Vagina (tissue), 2 donors: ENCODE results near the gene MARCHF6.

Source experiments
- POLR2A ChIP-seq, 2 donors: fragments of 450-650 bp; IDR thresholded peaks; one replicate each; pipeline ENCODE4 v1.6.1; 2017; ENCODE audit warnings: antibody characterized with exemption in 2 of 2, mild to moderate bottlenecking in 2 of 2, moderate library complexity in 2 of 2
- POLR2AphosphoS5 ChIP-seq, 2 donors: sonication (generic); formaldehyde crosslinking; IDR thresholded peaks; one replicate each; pipeline ENCODE4 v1.9.0; 2017; ENCODE audit warnings: antibody characterized with exemption in 2 of 2, mild to moderate bottlenecking in 2 of 2, low read depth in 1 of 2; ENCODE audit not compliant: insufficient read depth in 1 of 2

DNA sequence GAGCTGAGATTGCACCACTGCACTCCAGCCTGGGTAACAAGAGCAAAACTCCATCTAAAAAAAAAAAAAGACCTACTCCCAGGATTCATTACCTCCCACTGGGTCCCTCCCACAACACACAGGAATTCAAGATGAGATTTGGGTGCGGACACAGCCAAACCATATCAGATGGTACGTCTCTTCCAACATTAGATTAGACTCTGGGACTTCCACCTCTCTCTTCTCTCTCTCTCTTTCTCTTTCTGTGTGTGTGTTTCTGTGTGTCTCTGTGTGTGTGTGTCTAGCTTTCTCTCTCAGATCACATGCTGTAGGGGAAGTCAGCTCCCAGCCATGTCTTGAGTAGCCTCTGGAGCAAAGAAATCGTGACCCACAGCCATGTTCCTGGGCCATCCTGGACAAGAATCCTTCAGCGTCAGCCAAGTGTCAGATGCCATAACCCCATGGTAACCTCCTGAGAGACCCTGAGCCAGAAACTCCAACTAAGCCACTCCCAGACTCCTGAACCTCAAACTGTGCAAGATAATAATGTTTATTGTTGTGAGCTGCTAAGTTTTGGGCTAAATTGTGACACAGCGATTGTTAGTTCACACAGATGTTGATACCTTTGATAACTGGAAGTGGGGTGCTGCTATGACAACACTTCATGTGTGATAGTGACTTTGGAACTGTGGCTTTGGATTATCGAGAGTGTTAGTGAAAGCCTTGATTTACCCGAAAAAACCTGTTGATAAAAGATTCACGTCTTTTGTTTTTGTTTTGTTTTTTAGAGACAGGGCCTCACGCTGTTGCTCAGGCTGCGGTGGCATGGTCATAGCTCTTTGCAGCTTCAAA, 41.7 kb upstream of the MARCHF6 start:
- TF ChIP-seq POLR2A (IDR thresholded peaks at IDR 0.05) (no peak), POLR2AphosphoS5 (IDR thresholded peaks at IDR 0.05; ENCODE audit: insufficient read depth in 1 of 2, low read depth in 1 of 2) (no peak)
